BJ (cell line): ENCODE data around the gene DCUN1D3. TPM values are rescaled to one million over a fixed set of nuclear protein-coding genes. Genes with fewer than 3 reads are reported as not detected.
"Not testable (repeated sequence)": the region's sequence is repeated elsewhere in the genome, so short reads cannot be mapped to it uniquely, and the experiment has no call there.

Experiments used
- CTCF ChIA-PET: fragments of 350-600 bp; formaldehyde crosslinking; extraction: SDS; loops from one replicate; lab custom pipeline; 2021; ENCODE audit warnings: antibody characterized with exemption, inconsistent platforms; lab: Yijun Ruan, JAX
- POLR2A ChIA-PET: fragments of 300-600 bp; sonication (Branson Sonifier 250); formaldehyde crosslinking; extraction: SDS; loops from one replicate; lab custom pipeline; 2021; ENCODE audit warnings: antibody characterized with exemption; lab: Charles Lee
- DNase-seq: peaks from one replicate; pipeline ENCODE4 v3.0.0-alpha.2; 2011; ENCODE audit warnings: low read depth
- H3K27me3 ChIP-seq: 2 replicates; pipeline ENCODE4 v1.6.0; 2011; ENCODE audit warnings: low read length; ENCODE audit not compliant: control insufficient read depth, insufficient read depth
- H3K36me3 ChIP-seq: 2 replicates; pipeline ENCODE4 v1.5.1; 2011; ENCODE audit warnings: low read length; ENCODE audit not compliant: control insufficient read depth, insufficient read depth
- H3K4me3 ChIP-seq: 2 replicates; pipeline ENCODE4 v1.5.1; 2011; ENCODE audit warnings: low read depth, mild to moderate bottlenecking, control low read depth, low read length
- polyA plus RNA-seq: library from polyadenylated mRNA; depleted of rRNA; stranded (reverse); fragments of >200 nt; gene quantifications from 2 replicates; pipeline ENCODE4 v1.2.3, GENCODE V29; 2011
- TF ChIP-seq, protein P1 (sequence below): IDR thresholded peaks from 2 replicates; pipeline ENCODE4 v1.5.1; 2011; ENCODE audit warnings: low read depth, mild to moderate bottlenecking, control low read depth, inconsistent platforms, low read length, moderate library complexity; ENCODE audit not compliant: insufficient read depth

The DCUN1D3 gene
- polyA plus RNA-seq, 1 experiment, result 10.9 TPM

DNA sequence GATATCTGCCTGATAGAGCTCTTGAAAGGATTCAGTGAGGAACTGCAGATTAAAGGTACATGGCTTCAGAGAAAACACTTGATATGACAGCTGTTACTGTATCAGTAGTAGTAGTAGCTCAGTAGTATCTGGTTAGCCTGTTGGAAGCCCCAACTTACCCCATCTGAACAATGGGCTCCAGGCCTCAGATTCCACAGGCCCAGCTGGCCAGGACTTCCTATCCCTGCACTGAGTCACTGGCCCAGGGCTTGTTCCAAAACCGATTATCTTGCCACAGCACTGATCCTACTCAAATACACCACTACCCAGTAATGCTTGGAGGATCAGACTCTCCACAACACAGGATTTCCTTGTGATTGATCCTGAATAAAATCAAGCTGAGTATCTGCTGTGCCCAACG, 32.6 kb downstream of the DCUN1D3 start:
- POLR2A ChIA-PET, result interaction anchor here (0.6 kb wide), 1 partner anchor 14 kb away, joined by 3 read pairs; no protein-coding TSS in a partner anchor

DNA sequence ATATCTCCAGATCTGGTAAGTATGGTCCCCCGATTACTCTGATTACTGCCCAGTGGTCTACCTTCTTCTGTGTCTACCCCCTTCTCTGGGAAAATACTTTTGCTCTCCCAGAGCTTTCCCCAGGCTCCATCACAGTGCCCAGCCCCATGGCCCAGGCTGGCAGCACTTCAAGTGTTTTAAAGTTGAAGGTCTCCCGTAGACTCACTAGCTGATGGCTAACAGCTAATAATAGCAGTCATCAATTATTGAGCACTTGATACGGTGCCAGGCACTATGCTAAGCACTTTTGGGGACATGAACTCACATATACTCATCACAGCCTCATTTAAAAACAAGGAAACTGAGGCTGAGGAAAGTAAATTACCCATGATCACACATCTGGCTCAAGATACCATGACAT, 33.4 kb downstream of the DCUN1D3 start:
- no peak for DNase-seq

More for the DNA sequence above, 32.6 kb downstream of the DCUN1D3 start:
- no peak overlapping the region for H3K4me3 ChIP-seq
- no peak for DNase-seq
- H3K27me3 ChIP-seq, result no peaks in the 10 kb centered on the region
- H3K36me3 ChIP-seq, result no peaks in the 10 kb centered on the region
- CTCF ChIA-PET, result interaction anchor here (1.2 to 1.7 kb wide), 4 partner anchors 12 to 217 kb away, joined by 4 to 5 read pairs (median 4); no protein-coding TSS in a partner anchor
- TF ChIP-seq, protein P1, sequence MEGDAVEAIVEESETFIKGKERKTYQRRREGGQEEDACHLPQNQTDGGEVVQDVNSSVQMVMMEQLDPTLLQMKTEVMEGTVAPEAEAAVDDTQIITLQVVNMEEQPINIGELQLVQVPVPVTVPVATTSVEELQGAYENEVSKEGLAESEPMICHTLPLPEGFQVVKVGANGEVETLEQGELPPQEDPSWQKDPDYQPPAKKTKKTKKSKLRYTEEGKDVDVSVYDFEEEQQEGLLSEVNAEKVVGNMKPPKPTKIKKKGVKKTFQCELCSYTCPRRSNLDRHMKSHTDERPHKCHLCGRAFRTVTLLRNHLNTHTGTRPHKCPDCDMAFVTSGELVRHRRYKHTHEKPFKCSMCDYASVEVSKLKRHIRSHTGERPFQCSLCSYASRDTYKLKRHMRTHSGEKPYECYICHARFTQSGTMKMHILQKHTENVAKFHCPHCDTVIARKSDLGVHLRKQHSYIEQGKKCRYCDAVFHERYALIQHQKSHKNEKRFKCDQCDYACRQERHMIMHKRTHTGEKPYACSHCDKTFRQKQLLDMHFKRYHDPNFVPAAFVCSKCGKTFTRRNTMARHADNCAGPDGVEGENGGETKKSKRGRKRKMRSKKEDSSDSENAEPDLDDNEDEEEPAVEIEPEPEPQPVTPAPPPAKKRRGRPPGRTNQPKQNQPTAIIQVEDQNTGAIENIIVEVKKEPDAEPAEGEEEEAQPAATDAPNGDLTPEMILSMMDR, result no peak

DNA sequence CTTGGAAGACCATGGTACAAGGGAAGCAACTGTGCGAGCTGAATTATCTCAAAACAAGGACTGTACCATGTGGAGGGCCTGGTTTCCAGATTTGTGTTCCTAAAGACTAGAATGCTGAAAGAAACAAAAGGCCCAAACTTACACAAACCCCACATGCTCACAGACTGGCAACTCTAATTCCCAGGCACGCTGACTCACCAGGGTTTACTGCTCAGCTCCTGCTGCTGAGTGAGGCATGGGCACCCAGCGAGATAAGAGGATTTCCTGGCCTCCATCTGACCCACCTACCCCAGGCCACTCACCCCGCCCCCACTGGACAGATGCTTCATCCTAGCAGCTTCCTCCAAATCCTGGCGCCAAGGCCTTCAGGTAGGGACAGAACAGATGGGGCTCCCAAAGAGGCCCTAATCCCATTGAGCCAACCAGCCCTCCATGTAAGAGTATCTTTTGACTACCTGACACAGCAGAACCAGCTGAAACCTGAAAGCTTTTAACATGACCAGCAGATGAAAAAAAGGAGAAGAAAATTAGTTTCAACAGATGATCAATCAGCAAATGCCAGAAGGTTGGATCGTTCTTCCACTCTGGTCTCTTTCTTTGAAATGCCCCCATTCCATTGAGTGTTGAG, 33.9 kb downstream of the DCUN1D3 start:
- CTCF ChIA-PET, result interaction anchor here (0.7 to 3.2 kb wide), 4 partner anchors 8 to 226 kb away, joined by 3 to 21 read pairs (median 5); no protein-coding TSS in a partner anchor

More for the DNA sequence above, 33.4 kb downstream of the DCUN1D3 start:
- Histone ChIP-seq H3K27me3 (no peaks in the 10 kb centered on the region), H3K36me3 (peaks cover 5% of the 10 kb centered on the region), H3K4me3 (no peak overlapping the region)
- POLR2A ChIA-PET, result no interaction called here
- TF ChIP-seq, protein P1, result no peak
- CTCF ChIA-PET, result interaction anchor here (1.2 to 3.2 kb wide), 3 partner anchors 11 to 218 kb away, joined by 4 to 21 read pairs (median 4); no protein-coding TSS in a partner anchor

DNA sequence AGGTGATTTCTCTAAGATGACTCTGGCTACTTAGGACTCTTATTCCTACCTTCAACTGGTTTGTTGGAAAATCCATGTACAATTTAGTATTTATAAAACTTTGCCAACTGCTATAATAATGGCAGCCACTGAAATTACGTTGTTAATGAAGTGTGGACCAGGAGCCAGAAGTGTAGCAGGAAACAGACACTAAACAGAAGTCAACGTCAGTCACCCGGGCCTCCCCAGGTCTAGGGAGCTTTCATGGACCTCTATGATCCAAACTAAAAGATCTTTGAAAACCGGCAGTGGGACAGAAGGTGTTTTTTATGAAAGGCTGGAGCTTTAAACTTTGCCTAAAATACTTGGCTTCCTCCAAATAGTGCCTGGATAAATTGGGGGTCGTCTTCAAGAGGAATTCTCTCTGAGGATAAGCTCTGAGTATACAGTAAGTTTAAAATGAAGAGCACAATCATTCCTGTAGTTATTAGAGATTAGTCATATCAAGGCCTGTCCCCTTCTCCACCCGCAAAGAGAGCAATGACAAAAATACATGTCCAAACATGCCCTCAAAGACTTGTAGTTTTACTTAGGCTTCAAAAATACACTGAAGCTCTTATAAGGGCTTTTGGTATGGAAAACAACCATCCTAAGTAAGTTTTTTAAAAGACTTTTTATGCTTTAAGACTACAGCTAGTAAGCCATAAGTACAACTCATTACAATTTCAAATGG, 34.6 kb downstream of the DCUN1D3 start:
- no peak overlapping the region for H3K4me3 ChIP-seq
- ChIA-PET POLR2A (interaction anchor here (1.2 kb wide), 1 partner anchor 29 kb away, joined by 3 read pairs; no protein-coding TSS in a partner anchor), CTCF (interaction anchor here (0.7 to 3.2 kb wide), 5 partner anchors 9 to 227 kb away, joined by 3 to 21 read pairs (median 3); no protein-coding TSS in a partner anchor)

More for the DNA sequence above, 33.9 kb downstream of the DCUN1D3 start:
- H3K36me3 ChIP-seq, result peaks cover 7% of the 10 kb centered on the region
- TF ChIP-seq, protein P1, result no peak
- POLR2A ChIA-PET, result interaction anchor here (1.2 kb wide), 1 partner anchor 28 kb away, joined by 3 read pairs; no protein-coding TSS in a partner anchor
- H3K27me3 ChIP-seq, result no peaks in the 10 kb centered on the region
- peak; percentile 29 for DNase-seq
- H3K4me3 ChIP-seq, result no peak overlapping the region

DNA sequence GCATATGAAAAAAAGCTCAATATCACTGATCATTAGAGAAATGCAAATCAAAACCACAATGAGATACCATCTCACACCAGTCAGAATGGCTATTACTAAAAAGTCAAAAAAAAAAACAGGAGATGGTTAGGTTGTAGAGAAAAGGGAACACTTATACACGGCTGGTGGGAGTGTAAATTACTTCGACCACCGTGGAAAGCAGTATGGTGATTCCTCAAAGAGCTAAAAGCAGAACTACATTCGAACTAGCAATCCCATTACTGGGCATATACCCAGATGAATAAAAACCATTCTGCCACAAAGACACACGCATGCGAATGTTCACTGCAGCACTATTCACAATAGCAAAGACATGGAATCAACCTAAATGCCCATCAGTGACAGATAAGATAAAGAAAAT, 35.8 kb downstream of the DCUN1D3 start:
- POLR2A ChIA-PET, DNase-seq: not testable (repeated sequence)
- CTCF ChIA-PET, result interaction anchor here (1.2 to 3.2 kb wide), 4 partner anchors 10 to 20 kb away, joined by 3 to 21 read pairs (median 5); no protein-coding TSS in a partner anchor

More for the DNA sequence above, 34.6 kb downstream of the DCUN1D3 start:
- TF ChIP-seq, protein P1, result no peak
- H3K36me3 ChIP-seq, result peaks cover 9% of the 10 kb centered on the region
- H3K27me3 ChIP-seq, result no peaks in the 10 kb centered on the region
- peak; percentile 30 for DNase-seq

More for the DNA sequence above, 35.8 kb downstream of the DCUN1D3 start:
- not testable (repeated sequence) for H3K4me3 ChIP-seq, H3K27me3 ChIP-seq
- peaks cover 17% of the 10 kb centered on the region for H3K36me3 ChIP-seq
